HG02870 (cell line): ENCODE measurements around the gene ZNF135.

Experiments
- ATAC-seq: cut with Tn5 transposase; IDR thresholded peaks from one replicate; pipeline ENCODE4 v1.9.1; 2021; ENCODE audit warnings: mild to moderate bottlenecking, moderate library complexity; ENCODE audit not compliant: unreplicated experiment

ZNF135 gene

GRCh38 chr19:58091251-58091995 is 32.3 kb downstream of the ZNF135 start:
- no peak for ATAC-seq

GRCh38 chr19:58093071-58093470 is 34.0 kb downstream of the ZNF135 start:
- no peak for ATAC-seq

- no peak for ATAC-seq
Measured at GRCh38 chr19:58095328-58095727, 36.2 kb downstream of the ZNF135 start.

- no peak for ATAC-seq
Measured at GRCh38 chr19:58096884-58097283, 37.8 kb downstream of the ZNF135 start.

- ATAC-seq, result no peak
Measured at GRCh38 chr19:58097349-58097748, 38.3 kb downstream of the ZNF135 start.

- peak; percentile 59 for ATAC-seq
Measured at GRCh38 chr19:58097781-58098681, 38.9 kb downstream of the ZNF135 start, which contains the start of gene ZSCAN18. TSS of gene ZSCAN18 (minus strand) at chr19:58098231. CDS start at chr19:58090267, 7,964 bp downstream.

- no peak for ATAC-seq
Measured at GRCh38 chr19:58098682-58098998, 39.6 kb downstream of the ZNF135 start.

- no peak for ATAC-seq
Measured at GRCh38 chr19:58107778-58108545, 48.9 kb downstream of the ZNF135 start.

GRCh38 chr19:58108546-58108817 is 49.4 kb downstream of the ZNF135 start:
- no peak for ATAC-seq

- no peak for ATAC-seq
Measured at GRCh38 chr19:58117841-58118575, 58.9 kb downstream of the ZNF135 start.

- no peak for ATAC-seq
Measured at GRCh38 chr19:58118979-58119733, 60.1 kb downstream of the ZNF135 start.
